Central memory CD8-positive, alpha-beta T cell (primary cell): Measurements from ENCODE around the gene DIO3.

ENCODE experiments used
- ATAC-seq: fragments of 150-1000 bp; cut with Tn5 transposase; replicated peaks from 2 replicates; pipeline ENCODE4 v1.10.0; 2022; ENCODE audit warnings: mild to moderate bottlenecking, moderate FRiP score, moderate number of reproducible peaks; ENCODE audit not compliant: poor library complexity, severe bottlenecking; ENCODE audit errors: extremely low read depth
- DNase-seq, 2 donors: peaks; one replicate each; pipeline ENCODE4 v3.0.0; 2021; ENCODE audit warnings: low spot score in 2 of 2
- H3K27ac Mint-ChIP-seq: one replicate; pipeline ENCODE4 v1.8.0; 2022; ENCODE audit warnings: low read depth, mild to moderate bottlenecking, moderate library complexity, mixed read lengths
- H3K27me3 Mint-ChIP-seq: one replicate; pipeline ENCODE4 v1.8.0; 2022; ENCODE audit warnings: mixed read lengths
- H3K36me3 Mint-ChIP-seq: one replicate; pipeline ENCODE4 v1.8.0; 2022; ENCODE audit warnings: mild to moderate bottlenecking, moderate library complexity, mixed read lengths; ENCODE audit not compliant: insufficient read depth
- H3K4me1 Mint-ChIP-seq: one replicate; pipeline ENCODE4 v1.8.0; 2022; ENCODE audit warnings: mixed read lengths
- H3K4me3 Mint-ChIP-seq: one replicate; pipeline ENCODE4 v1.8.0; 2022; ENCODE audit warnings: mild to moderate bottlenecking, moderate library complexity, mixed read lengths
- H3K9me3 Mint-ChIP-seq: one replicate; pipeline ENCODE4 v1.8.0; 2022; ENCODE audit warnings: mixed read lengths

The DIO3 gene

DNA sequence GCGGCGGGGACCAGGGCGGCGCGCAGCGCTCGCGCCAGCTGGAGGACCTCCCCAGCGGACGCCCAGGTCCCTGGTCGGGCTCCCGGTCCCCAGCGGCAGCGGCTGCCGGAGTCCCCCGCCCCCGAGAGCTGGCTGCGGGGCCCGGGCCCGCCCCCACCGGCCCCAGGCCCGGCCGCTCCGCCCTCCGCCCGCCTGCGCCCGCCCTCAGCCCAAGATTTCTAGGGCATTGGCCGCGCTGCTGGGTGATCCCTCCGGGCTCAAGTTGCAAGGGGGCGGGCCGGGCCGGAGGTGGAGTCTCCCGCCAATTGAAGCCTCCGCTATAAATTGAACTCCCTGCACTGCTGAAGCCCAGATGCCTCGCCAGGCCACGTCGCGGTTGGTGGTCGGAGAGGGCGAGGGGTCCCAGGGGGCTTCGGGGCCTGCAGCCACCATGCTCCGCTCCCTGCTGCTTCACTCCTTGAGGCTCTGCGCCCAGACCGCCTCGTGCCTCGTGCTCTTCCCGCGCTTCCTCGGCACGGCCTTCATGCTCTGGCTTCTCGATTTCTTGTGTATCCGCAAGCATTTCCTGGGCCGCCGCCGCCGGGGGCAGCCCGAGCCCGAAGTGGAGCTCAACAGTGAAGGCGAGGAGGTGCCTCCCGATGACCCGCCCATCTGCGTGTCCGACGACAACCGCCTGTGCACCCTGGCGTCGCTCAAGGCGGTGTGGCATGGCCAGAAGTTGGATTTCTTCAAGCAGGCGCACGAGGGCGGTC lies at the start of gene DIO3:
Gene DIO3, plus strand, starts transcription at position 351 of the 752 bp plus-strand sequence.
- Mint-ChIP-seq H3K9me3 (no peaks in the 10 kb centered on the region), H3K4me1 (peaks cover 6% of the 10 kb centered on the region), H3K27ac (peak within 1 kb of the TSS; percentile 73), H3K27me3 (peaks cover 69% of the 10 kb centered on the region), H3K4me3 (no peak within 1 kb of the TSS), H3K36me3 (peaks cover 3% of the 10 kb centered on the region)
- ATAC-seq: no peak
- DNase-seq: no peak

DNA sequence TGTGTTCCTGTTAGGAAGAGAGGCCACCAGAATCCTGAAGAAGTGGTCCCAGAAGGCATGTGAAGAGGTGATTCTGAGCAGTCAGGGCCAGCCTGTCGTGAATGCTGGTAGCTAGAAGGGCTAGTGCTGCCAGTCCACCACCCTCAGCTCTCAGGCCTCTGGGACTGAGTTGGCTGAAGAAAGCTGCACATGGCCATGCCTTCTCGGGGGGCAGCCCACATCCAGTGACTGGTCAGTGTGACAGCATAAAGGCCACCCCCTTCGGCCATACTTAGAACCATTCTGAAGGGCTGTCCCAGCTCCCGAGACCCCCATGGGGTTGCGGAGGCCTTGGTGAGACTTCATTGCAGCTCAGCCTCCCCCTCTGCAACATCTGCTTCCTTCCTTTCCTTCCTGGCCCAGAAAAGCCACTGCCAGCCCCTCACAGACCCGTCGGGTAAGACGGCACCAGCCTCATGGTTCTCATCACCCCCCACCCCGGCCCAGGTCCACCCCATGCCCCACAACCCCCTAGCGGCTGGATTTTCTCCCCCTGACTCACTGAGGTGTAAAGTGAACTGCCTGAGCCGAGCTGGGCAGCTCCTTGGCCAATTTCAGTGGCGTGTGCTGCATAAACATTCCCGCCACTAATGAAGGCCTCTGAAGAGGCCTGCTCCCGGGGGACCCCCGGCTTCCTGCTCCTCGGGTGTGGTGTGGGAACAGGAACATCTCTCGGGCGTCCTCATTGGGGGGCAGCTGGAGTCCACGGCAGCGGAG lies 49.5 kb upstream of the DIO3 start:
- Mint-ChIP-seq H3K4me3 (no peak overlapping the region), H3K27ac (no peak overlapping the region), H3K36me3 (peaks cover 2% of the 10 kb centered on the region), H3K9me3 (no peaks in the 10 kb centered on the region), H3K4me1 (no peaks in the 10 kb centered on the region), H3K27me3 (peaks cover 12% of the 10 kb centered on the region)
- no peak for DNase-seq
- no peak for ATAC-seq

DNA sequence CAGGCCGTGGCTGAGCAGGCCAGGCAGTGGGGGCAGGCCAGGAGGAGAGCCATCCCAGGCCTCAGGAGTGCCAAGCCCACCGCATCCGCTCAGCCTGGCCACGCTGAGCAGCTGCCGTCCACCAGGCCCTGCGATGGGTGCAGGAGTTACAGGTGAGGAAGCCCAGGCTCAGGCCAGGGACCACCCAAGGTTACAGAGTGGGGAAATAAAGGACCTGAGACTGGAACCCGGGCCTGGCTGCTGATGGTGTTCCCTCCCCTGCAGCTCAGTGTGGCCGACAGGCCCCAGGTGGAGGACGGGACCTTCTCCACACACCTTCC lies 49.0 kb upstream of the DIO3 start:
- no peak for DNase-seq
- Mint-ChIP-seq H3K4me3 (no peak overlapping the region), H3K9me3 (no peaks in the 10 kb centered on the region), H3K36me3 (peaks cover 2% of the 10 kb centered on the region), H3K27me3 (peaks cover 12% of the 10 kb centered on the region), H3K27ac (no peak overlapping the region), H3K4me1 (no peaks in the 10 kb centered on the region)
- ATAC-seq: no peak

DNA sequence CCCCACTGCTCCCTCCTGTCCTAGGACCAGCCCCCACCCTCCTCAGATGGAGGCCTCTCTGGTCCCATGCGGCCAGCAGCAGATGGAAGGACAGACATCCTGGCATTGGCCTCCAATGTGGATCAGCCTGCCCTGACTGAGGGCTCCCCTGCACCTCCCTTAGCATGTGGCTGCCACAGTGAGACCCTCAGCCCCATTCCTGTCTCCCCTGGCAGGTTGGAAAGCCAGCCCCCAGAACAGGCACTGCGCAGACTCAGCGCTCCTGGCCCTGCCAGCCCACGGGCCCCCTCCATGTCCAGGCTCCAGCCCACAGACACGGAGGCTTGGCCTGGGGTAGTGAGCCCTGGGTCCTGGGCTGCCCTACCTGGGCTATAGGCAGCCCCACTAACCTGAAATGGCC lies 47.2 kb upstream of the DIO3 start:
- Mint-ChIP-seq H3K4me3 (no peak overlapping the region), H3K4me1 (no peaks in the 10 kb centered on the region), H3K27me3 (peaks cover 12% of the 10 kb centered on the region), H3K36me3 (peaks cover 2% of the 10 kb centered on the region), H3K27ac (no peak overlapping the region), H3K9me3 (no peaks in the 10 kb centered on the region)
- no peak for ATAC-seq
- DNase-seq: no peak

DNA sequence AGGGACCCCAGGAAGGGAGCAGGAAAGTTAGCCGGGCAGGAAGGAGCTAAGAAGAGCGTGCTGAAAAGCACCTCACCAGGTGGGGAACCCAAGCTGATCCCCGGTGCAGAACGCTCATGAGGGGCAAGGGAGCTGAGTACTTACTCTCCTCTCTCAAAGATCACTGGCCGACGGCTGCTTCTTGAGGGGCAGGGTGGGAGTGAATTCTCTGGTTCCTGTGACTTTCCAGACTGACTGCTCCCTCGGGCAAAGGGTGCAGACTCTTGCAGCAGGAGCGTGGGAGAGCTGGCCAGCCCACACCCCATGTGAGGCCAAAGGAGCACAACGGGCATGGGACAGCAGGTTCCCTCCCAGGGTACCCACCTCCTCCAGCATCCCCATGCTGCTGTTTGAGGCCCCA lies 44.9 kb upstream of the DIO3 start:
- H3K4me1 Mint-ChIP-seq: no peaks in the 10 kb centered on the region
- H3K36me3 Mint-ChIP-seq: peaks cover 2% of the 10 kb centered on the region
- no peak for DNase-seq
- no peak for ATAC-seq
- H3K9me3 Mint-ChIP-seq: no peaks in the 10 kb centered on the region
- H3K27me3 Mint-ChIP-seq: peaks cover 12% of the 10 kb centered on the region
- H3K27ac Mint-ChIP-seq: no peak overlapping the region
- H3K4me3 Mint-ChIP-seq: no peak overlapping the region

DNA sequence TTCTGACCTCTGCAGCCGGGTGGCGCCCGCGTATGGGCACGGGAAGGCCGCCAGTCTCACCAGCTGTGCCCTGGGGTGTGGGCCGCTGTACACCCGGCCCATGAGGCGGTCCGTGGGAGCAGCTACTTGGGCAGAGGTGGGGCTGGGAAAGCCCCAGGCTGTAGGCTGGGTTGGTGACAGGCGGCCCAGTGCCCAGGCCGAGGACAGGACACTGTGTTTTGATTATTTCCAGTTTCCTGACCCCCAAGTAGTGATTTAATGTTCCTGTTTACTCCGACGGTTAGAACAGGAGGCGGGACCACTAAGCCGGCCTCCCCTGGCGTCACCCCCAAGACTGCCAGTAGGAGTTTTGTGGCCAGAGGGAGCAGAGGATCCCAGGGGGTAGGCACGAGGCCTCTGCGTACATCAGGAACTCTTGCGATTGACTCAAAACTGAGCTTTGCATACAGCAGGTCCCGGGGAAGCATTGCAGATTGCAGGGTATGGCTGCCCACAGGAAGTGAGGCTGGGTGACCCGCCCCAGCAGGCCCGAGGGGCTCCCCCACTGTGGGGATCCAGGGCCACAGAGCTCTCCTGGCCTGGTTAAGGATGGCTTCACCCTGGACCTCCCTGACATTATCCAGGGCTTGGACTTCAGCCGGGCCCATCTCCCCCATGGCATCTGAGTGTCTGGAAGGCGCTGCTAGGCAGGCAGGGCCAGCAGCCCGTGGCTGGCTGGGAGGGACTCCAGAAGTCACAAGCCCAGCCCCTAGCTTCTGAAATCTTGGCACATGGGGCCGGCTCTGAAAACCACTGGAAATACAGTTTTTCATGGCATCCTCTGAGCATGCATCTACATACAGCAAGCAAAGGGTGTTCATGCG lies 42.5 kb upstream of the DIO3 start:
- peaks cover 2% of the 10 kb centered on the region for H3K36me3 Mint-ChIP-seq
- peaks cover 12% of the 10 kb centered on the region for H3K27me3 Mint-ChIP-seq
- no peak overlapping the region for H3K27ac Mint-ChIP-seq
- no peaks in the 10 kb centered on the region for H3K9me3 Mint-ChIP-seq
- no peaks in the 10 kb centered on the region for H3K4me1 Mint-ChIP-seq
- DNase-seq (no peak), ATAC-seq (no peak)
- H3K4me3 Mint-ChIP-seq: no peak overlapping the region

DNA sequence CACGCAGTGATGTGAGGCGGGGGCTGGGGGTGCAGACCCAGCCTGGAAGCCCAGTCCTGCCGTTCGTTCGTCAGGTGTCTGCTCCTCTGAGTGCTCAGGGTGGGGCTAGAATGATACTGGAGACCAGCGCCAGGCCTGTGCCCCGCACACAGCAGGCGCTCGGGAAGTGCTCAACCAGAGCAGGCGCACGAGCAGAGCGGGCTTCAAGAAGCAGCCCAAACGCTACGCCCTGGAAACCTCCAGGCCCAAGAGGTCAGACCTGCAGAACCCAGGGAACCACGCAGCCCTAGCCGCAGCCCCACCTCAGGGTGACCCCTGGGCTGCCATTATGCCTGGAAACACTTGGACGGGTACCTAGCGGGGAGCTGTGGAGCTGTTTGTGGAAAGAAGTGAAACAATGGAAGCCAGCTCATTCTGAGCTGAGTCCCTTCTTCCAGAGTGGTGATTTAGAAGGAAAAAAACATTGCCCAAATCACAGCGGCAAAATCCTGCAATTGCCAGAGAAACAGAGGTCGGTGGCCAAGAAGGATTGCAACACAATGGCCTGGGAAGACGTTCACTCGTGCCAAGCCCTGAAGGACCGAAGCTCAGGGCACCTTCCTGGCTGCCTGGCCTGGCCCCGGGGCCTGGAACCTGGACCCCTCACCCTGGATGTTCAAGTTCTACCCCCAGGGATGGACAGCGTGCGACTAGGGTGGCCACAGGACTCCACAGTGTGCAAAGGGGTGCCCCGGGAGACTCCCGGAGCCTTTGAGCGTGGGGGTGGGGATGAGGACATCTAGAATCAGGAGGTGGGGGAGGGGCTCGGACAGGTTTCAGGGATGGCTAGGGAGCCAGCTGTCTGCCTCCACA lies 40.4 kb upstream of the DIO3 start:
- DNase-seq: no peak
- Mint-ChIP-seq H3K4me3 (no peak overlapping the region), H3K36me3 (peaks cover under 1% of the 10 kb centered on the region), H3K4me1 (no peaks in the 10 kb centered on the region), H3K9me3 (no peaks in the 10 kb centered on the region), H3K27ac (no peak overlapping the region), H3K27me3 (peaks cover 8% of the 10 kb centered on the region)
- no peak for ATAC-seq

DNA sequence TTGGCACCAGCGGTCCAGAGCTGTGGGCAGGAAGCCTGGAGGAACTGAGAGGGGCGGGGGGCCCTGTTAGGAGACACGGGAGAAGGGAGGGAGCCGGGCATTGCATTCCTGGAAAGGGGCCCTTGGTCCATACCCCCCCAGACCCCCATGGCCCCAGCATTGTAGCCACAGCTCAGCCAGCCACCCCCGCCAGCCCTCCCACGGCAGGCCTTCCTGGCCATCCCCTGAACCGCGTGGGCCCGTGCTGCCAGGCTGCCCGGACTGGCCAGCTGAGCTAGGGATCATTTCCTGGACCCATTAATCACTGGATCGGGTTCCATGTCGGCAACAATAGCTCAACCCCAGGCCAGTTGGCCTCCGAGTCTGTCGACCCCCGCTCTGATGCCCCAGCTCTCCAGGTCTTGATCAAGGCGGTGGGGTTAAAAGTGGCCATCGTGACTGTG lies 39.8 kb upstream of the DIO3 start:
- Mint-ChIP-seq H3K4me3 (no peak overlapping the region), H3K27ac (no peak overlapping the region), H3K27me3 (peaks cover 5% of the 10 kb centered on the region), H3K4me1 (no peaks in the 10 kb centered on the region), H3K36me3 (no peaks in the 10 kb centered on the region), H3K9me3 (no peaks in the 10 kb centered on the region)
- ATAC-seq (no peak), DNase-seq (no peak)

DNA sequence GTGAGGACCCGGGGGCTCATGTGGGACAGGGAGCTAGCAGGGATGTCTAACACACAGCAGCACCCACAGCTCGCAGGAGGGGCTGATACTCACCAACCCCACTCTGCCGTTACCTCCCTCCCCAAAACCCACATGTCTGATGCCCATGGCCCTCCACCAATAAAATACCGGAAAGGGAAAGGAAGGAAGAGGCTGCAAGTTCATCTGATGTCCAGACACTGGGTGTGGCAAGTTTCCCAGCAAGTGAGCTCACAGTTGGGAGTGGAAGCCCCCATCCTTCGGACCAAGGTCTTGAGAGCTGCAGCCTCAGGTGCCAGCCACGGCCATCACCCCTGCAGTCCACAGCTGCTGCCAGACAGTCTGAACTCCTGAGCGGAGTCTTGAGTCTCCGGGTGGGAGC lies 39.3 kb upstream of the DIO3 start:
- peaks cover 8% of the 10 kb centered on the region for H3K27me3 Mint-ChIP-seq
- no peaks in the 10 kb centered on the region for H3K4me1 Mint-ChIP-seq
- no peaks in the 10 kb centered on the region for H3K9me3 Mint-ChIP-seq
- DNase-seq (no peak), ATAC-seq (no peak)
- H3K4me3 Mint-ChIP-seq: no peak overlapping the region
- H3K27ac Mint-ChIP-seq: no peak overlapping the region
- no peaks in the 10 kb centered on the region for H3K36me3 Mint-ChIP-seq

DNA sequence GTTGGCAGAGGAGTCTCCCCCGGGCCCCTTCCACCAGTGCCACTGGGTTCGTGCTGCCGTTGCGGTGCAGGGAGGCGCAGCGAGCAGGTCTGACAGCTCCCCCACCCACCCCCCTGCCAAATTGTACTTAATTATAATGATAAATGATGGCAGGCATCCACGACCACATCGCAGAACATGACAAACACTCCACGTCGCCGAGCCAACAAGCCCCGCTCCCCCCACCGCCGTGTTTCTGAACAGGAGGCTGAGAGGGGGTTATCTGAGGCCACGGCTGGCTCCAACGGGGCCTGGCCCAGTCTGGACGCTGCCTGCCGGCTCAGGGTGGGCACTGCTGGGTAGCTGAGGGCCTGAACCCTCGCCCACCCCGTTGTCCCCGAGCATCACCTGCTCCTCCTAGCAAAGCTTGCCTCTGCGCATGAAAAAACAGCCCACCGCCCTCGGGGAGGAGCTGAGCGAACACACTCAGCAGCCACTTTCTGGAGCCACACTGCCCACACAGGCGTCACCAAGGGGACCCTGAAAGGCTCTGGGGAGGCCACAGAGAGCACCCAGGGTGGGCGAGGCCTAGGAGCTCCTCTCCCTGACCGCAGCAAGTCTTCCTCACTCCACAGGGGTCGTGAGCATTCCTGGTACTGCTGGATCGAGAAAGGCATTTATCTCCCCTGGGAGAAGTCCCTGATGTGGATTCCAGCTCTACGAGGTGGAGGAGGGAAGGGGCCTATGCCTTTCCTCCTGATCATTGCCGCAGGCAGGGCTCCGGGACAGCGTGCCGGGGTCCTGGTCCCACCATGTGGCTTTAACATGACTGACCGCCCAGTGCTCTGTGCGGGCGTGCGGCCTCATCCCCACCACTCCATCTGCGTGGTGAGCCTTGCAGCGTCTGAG lies 35.4 kb upstream of the DIO3 start:
- ATAC-seq (no peak), DNase-seq (no peak)
- Mint-ChIP-seq H3K4me3 (no peak overlapping the region), H3K27me3 (peaks cover 22% of the 10 kb centered on the region), H3K36me3 (no peaks in the 10 kb centered on the region), H3K4me1 (peaks cover 6% of the 10 kb centered on the region), H3K27ac (no peak overlapping the region), H3K9me3 (no peaks in the 10 kb centered on the region)

DNA sequence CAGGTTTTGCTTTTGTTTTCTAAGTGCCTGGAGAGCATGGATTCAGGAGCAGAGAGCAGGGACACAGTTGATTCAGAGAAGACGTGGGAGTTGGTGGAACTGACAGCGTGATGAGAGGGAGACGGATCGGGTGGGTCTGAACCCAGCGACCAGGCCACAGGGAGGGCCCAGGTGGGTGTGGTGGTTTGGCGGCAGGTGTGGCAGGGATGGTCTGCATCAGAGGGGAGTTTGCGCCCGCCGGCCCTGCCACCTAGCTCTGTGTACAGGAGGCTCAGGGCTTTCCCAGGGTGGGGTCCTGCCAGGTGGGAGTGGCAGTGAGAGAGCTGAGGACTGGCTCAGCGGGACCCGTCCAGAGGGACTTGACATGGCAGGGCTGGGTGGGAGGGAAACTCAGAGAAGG lies 33.3 kb upstream of the DIO3 start:
- peak overlapping the region; percentile 1 for H3K27ac Mint-ChIP-seq

More for the DNA sequence above, 33.3 kb upstream of the DIO3 start:
- Mint-ChIP-seq H3K36me3 (peaks cover 2% of the 10 kb centered on the region), H3K4me3 (no peak overlapping the region), H3K27me3 (peaks cover 22% of the 10 kb centered on the region), H3K9me3 (no peaks in the 10 kb centered on the region), H3K4me1 (peaks cover 6% of the 10 kb centered on the region)
- DNase-seq (no peak), ATAC-seq (no peak)
